DMS114 treated with DMSO at 0.1 percent for 48 hours (cell line): Measurements from ENCODE around the gene C5orf63.
"Not testable (repeated sequence)": the region's sequence is repeated elsewhere in the genome, so short reads cannot be mapped to it uniquely, and the experiment has no call there.

Experiments used
- DNase-seq: peaks from one replicate; lab custom pipeline; 2025; ENCODE audit not compliant: unreplicated experiment; lab: John Stamatoyannopoulos, UW

The C5orf63 gene

DNA sequence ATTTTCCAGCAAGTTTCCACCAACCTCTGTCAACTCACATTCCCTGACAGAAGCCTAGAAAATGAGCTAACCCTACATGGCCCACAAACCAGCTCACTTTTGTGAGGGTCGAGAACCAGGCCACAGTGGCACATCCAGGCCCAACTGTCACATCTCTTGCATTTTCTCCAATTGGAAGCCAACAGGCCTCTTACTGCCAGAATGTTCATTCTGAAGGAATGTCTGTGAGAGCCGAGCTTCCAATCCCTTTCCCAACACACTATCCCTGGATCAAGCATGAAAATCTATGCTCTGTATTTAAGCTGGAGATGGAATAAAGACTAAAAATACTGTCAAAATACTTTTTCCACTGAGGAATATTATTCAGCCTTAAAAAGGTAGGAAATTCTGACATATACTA lies 62.9 kb downstream of the C5orf63 start:
- no peak for DNase-seq

DNA sequence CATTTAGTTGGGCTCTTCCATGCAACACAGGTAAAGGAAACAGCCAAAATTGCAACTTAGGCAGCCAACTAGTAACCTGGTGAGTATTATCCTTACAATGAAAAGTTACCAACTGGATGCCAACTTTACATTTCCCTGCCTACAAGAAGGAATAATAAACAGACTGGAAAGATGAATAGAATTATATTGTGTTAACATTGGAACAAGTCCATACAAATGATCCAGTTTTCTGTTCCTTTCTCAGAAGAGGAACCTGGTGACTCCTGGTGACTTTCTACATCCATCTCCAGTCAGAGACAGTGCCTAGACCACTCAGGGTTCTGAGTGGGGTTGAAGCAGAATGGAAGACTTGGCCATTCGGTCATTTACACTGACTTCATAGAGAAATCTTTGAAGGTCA lies 63.5 kb downstream of the C5orf63 start:
- DNase-seq = no peak

DNA sequence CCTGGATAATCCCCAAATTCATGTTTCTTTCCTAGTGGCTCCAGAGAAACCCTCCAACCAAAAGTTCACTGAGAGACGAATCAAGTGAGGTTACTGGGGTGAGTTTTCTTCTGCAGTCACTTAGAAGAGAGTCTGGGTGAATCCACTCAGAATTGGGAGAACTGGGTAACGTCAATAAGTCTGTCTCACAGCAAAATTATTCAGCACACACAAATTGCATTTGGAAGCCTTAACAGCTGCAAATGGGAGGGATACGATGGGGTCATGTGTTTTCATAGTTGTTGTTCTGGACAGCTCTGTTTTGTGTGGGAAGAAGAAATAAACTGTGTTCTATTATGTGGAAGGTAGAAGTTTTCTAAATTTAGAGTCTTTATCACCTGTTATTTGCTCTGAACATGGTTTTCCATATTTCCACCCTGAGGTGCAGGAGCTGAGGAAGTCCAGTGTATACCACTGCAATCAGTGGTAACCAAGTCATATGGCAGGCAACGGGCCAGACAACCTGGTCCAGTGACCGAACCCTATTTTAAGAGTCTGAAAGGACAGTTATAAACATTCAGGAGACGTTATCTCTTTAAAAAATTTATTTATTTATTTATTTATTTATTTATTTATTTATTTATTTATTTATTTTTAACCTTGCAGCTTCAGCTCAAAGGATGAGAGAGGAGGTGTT lies 64.9 kb downstream of the C5orf63 start:
- no peak for DNase-seq

GRCh38 chr5:127007522-127007921 lies 65.8 kb downstream of the C5orf63 start:
- DNase-seq = no peak

- DNase-seq = no peak
Observed at GRCh38 chr5:127006744-127007143, 66.6 kb downstream of the C5orf63 start.

- not testable (repeated sequence) for DNase-seq
Observed at GRCh38 chr5:127005282-127005681, 68.0 kb downstream of the C5orf63 start.

- DNase-seq = no peak
Observed at GRCh38 chr5:127004721-127005120, 68.6 kb downstream of the C5orf63 start.

- DNase-seq = no peak
Observed at GRCh38 chr5:127003798-127004495, 69.4 kb downstream of the C5orf63 start.

GRCh38 chr5:127002390-127002789 lies 70.9 kb downstream of the C5orf63 start:
- no peak for DNase-seq

- no peak for DNase-seq
Observed at GRCh38 chr5:127001621-127002296, 71.5 kb downstream of the C5orf63 start.
